Stomach smooth muscle (tissue), 2 donors: Measurements from ENCODE around the gene BDKRB1.
A peak's percentile ranks its signal among the peaks of the same experiment; 100 is the strongest.

Source experiments
- H3K27ac ChIP-seq: one replicate; pipeline ENCODE4 v1.7.0; 2013; ENCODE audit warnings: mild to moderate bottlenecking, low read length, inconsistent platforms
- H3K27me3 ChIP-seq, 2 donors: one replicate each; pipeline ENCODE4 v1.7.0; 2013; ENCODE audit warnings: low read length in 2 of 2; ENCODE audit not compliant: insufficient read depth in 2 of 2, control insufficient read depth in 1 of 2
- H3K36me3 ChIP-seq, 2 donors: one replicate each; pipeline ENCODE4 v1.7.0; 2013; ENCODE audit warnings: low read length in 2 of 2; ENCODE audit not compliant: control insufficient read depth in 2 of 2, insufficient read depth in 2 of 2
- H3K4me1 ChIP-seq: one replicate; pipeline ENCODE4 v1.7.0; 2013; ENCODE audit warnings: low read length; ENCODE audit not compliant: control insufficient read depth, insufficient read depth
- H3K4me3 ChIP-seq, 2 donors: one replicate each; pipeline ENCODE4 v1.7.0; 2013; ENCODE audit warnings: low read length in 2 of 2
- H3K9ac ChIP-seq, 2 donors: one replicate each; pipeline ENCODE4 v1.7.0; 2013; ENCODE audit warnings: low read length in 2 of 2, mild to moderate bottlenecking in 1 of 2
- H3K9me3 ChIP-seq, 2 donors: one replicate each; pipeline ENCODE4 v1.7.0; 2013; ENCODE audit warnings: low read length in 2 of 2; ENCODE audit not compliant: control insufficient read depth in 2 of 2
- donor health status: healthy.
- donor health status: Pancreatic carcinoma.

Gene BDKRB1

GRCh38 chr14:96270565-96271420, 14.8 kb downstream of the BDKRB1 start:
- H3K4me3 ChIP-seq = no peak overlapping the region
- no peak overlapping the region for H3K9ac ChIP-seq
- no peaks in the 10 kb centered on the region for H3K36me3 ChIP-seq
- H3K27ac ChIP-seq = no peak overlapping the region
- H3K27me3 ChIP-seq = no peaks in the 10 kb centered on the region
- H3K9me3 ChIP-seq = peaks cover 0 to 4% of the 10 kb centered on the region in 2 donors
- peaks cover 24% of the 10 kb centered on the region for H3K4me1 ChIP-seq

GRCh38 chr14:96271421-96271762, 15.4 kb downstream of the BDKRB1 start:
- Histone ChIP-seq H3K4me3 (no peak overlapping the region), H3K27me3 (no peaks in the 10 kb centered on the region), H3K9ac (no peak overlapping the region), H3K9me3 (peaks cover 0 to 4% of the 10 kb centered on the region in 2 donors), H3K27ac (no peak overlapping the region), H3K36me3 (no peaks in the 10 kb centered on the region), H3K4me1 (peaks cover 24% of the 10 kb centered on the region)

- Histone ChIP-seq H3K4me1 (peaks cover 21% of the 10 kb centered on the region), H3K9ac (no peak overlapping the region), H3K4me3 (no peak overlapping the region), H3K9me3 (peaks cover 6 to 7% of the 10 kb centered on the region in 2 donors), H3K27me3 (no peaks in the 10 kb centered on the region), H3K36me3 (no peaks in the 10 kb centered on the region), H3K27ac (no peak overlapping the region)
These were observed 16.9 kb downstream of the BDKRB1 start for GRCh38 chr14:96272777-96273473.

GRCh38 chr14:96273629-96274028, 17.6 kb downstream of the BDKRB1 start:
- Histone ChIP-seq H3K27me3 (no peaks in the 10 kb centered on the region), H3K9me3 (peaks cover 6 to 14% of the 10 kb centered on the region in 2 donors), H3K4me1 (peaks cover 18% of the 10 kb centered on the region), H3K9ac (no peak overlapping the region), H3K4me3 (no peak overlapping the region), H3K27ac (no peak overlapping the region), H3K36me3 (no peaks in the 10 kb centered on the region)

GRCh38 chr14:96274122-96274521, 18.1 kb downstream of the BDKRB1 start:
- Histone ChIP-seq H3K27ac (no peak overlapping the region), H3K9ac (no peak overlapping the region), H3K9me3 (peaks cover 6 to 16% of the 10 kb centered on the region in 2 donors), H3K27me3 (no peaks in the 10 kb centered on the region), H3K4me1 (peaks cover 13% of the 10 kb centered on the region), H3K4me3 (no peak overlapping the region), H3K36me3 (no peaks in the 10 kb centered on the region)

- Histone ChIP-seq H3K36me3 (no peaks in the 10 kb centered on the region), H3K4me1 (peaks cover 9% of the 10 kb centered on the region), H3K27ac (no peak overlapping the region), H3K9me3 (peaks cover 6 to 16% of the 10 kb centered on the region in 2 donors), H3K9ac (no peak overlapping the region), H3K4me3 (no peak overlapping the region), H3K27me3 (no peaks in the 10 kb centered on the region)
These were observed 18.5 kb downstream of the BDKRB1 start for GRCh38 chr14:96274543-96274942.

- Histone ChIP-seq H3K4me3 (no peak overlapping the region), H3K27ac (peak overlapping the region; percentile 11), H3K4me1 (peaks cover 9% of the 10 kb centered on the region), H3K27me3 (no peaks in the 10 kb centered on the region), H3K9ac (peak overlapping the region in 1 of 2 donors; percentile 42), H3K9me3 (peaks cover 6 to 16% of the 10 kb centered on the region in 2 donors), H3K36me3 (no peaks in the 10 kb centered on the region)
These were observed 19.4 kb downstream of the BDKRB1 start for GRCh38 chr14:96275177-96276112.

- no peak overlapping the region for H3K9ac ChIP-seq
- peak overlapping the region in 1 of 2 donors; percentile 7 for H3K4me3 ChIP-seq
- H3K27ac ChIP-seq = no peak overlapping the region
- peaks cover under 1 to 5% of the 10 kb centered on the region in 2 donors for H3K36me3 ChIP-seq
- H3K27me3 ChIP-seq = no peaks in the 10 kb centered on the region
- peaks cover 9% of the 10 kb centered on the region for H3K4me1 ChIP-seq
- peaks cover 2 to 16% of the 10 kb centered on the region in 2 donors for H3K9me3 ChIP-seq
These were observed 21.9 kb downstream of the BDKRB1 start for GRCh38 chr14:96277890-96278289.

- peaks cover 7 to 13% of the 10 kb centered on the region in 2 donors for H3K36me3 ChIP-seq
- H3K27ac ChIP-seq = no peak overlapping the region
- no peak overlapping the region for H3K4me3 ChIP-seq
- H3K9ac ChIP-seq = no peak overlapping the region
- H3K9me3 ChIP-seq = peaks cover 2 to 16% of the 10 kb centered on the region in 2 donors
- H3K4me1 ChIP-seq = peaks cover 9% of the 10 kb centered on the region
- H3K27me3 ChIP-seq = no peaks in the 10 kb centered on the region
These were observed 23.6 kb downstream of the BDKRB1 start for GRCh38 chr14:96279564-96279963.

- no peak overlapping the region for H3K4me3 ChIP-seq
- no peaks in the 10 kb centered on the region for H3K27me3 ChIP-seq
- peaks cover 6% of the 10 kb centered on the region for H3K4me1 ChIP-seq
- H3K9ac ChIP-seq = no peak overlapping the region
- no peak overlapping the region for H3K27ac ChIP-seq
- H3K36me3 ChIP-seq = peaks cover 7 to 13% of the 10 kb centered on the region in 2 donors
- H3K9me3 ChIP-seq = peaks cover 2 to 16% of the 10 kb centered on the region in 2 donors
These were observed 24.1 kb downstream of the BDKRB1 start for GRCh38 chr14:96280104-96280503.
